ENCODE results near the gene ZC3HAV1L.

ZC3HAV1L gene

DNA sequence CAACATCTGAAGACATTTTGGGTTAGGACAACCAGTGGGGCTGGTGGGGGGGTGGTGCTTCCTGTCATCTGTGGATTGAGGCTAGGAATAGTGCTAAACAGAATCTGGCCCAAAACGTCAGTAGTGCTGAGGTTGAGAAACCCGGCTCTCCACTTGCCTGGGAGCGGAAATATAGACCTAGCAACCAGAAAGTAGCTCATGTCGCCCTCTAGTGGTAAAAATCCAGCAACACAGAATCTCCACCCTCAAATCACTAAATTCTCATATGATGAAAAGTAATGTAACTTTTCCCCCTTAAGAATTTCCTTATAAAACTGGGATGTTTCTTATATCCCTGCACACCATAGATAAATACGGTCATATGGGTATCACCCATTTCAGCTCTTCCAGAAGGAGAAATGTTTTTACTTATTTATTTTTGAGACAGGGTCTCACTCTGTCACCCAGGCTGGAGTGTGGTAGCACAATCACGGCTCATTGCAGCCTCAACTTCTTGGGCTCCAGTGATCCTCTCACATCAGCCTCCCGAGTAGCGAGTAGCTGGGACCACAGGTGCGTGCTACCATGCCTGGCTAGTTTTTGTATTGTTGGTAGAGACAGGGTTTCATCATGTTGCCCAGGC, 39.3 kb upstream of the ZC3HAV1L start:
- Histone ChIP-seq H3K4me3 (ENCODE audit: low read length) (no peak overlapping the region), H3K4me2 (ENCODE audit: low read depth, low read length) (peak overlapping the region; percentile 52), H4K20me1 (ENCODE audit: insufficient read depth, low read length) (0 out of 2 replicates have a peak, but pooled peaks cover 3% of the 10 kb centered on the region), H3K79me2 (ENCODE audit: low read length) (peaks cover 56% of the 10 kb centered on the region), H3K27ac (ENCODE audit: low read length) (peak overlapping the region; percentile 18; the same call in 1 of the 2 replicates), H2AFZ (ENCODE audit: low read length) (no peak overlapping the region), H3K9ac (ENCODE audit: low read length) (no peak overlapping the region), H3K9me3 (replicated peaks; ENCODE audit: insufficient read depth, low read length) (no peaks in the 10 kb centered on the region), H3K27me3 (replicated peaks; ENCODE audit: insufficient read depth, low read length) (no peaks in the 10 kb centered on the region), H3K36me3 (replicated peaks; ENCODE audit: insufficient read depth, low read length) (peaks cover 28% of the 10 kb centered on the region; the same call in 1 of the 2 replicates), H3K4me1 (ENCODE audit: low read length) (peaks cover 10% of the 10 kb centered on the region), H3K9me2 (replicated peaks; ENCODE audit: insufficient read depth, low read length) (no peaks in the 10 kb centered on the region), H3F3A (ENCODE audit: insufficient read depth, low read length) (peaks cover 24% of the 10 kb centered on the region)
- DNase-seq: peak; percentile 90
- no peak for TF ChIP-seq EZH2phosphoT487 (IDR thresholded peaks at IDR 0.05; ENCODE audit: low read length)
- TF ChIP-seq, protein P1, sequence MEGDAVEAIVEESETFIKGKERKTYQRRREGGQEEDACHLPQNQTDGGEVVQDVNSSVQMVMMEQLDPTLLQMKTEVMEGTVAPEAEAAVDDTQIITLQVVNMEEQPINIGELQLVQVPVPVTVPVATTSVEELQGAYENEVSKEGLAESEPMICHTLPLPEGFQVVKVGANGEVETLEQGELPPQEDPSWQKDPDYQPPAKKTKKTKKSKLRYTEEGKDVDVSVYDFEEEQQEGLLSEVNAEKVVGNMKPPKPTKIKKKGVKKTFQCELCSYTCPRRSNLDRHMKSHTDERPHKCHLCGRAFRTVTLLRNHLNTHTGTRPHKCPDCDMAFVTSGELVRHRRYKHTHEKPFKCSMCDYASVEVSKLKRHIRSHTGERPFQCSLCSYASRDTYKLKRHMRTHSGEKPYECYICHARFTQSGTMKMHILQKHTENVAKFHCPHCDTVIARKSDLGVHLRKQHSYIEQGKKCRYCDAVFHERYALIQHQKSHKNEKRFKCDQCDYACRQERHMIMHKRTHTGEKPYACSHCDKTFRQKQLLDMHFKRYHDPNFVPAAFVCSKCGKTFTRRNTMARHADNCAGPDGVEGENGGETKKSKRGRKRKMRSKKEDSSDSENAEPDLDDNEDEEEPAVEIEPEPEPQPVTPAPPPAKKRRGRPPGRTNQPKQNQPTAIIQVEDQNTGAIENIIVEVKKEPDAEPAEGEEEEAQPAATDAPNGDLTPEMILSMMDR (IDR thresholded peaks at IDR 0.05; ENCODE audit: low read length): peak; percentile 92

DNA sequence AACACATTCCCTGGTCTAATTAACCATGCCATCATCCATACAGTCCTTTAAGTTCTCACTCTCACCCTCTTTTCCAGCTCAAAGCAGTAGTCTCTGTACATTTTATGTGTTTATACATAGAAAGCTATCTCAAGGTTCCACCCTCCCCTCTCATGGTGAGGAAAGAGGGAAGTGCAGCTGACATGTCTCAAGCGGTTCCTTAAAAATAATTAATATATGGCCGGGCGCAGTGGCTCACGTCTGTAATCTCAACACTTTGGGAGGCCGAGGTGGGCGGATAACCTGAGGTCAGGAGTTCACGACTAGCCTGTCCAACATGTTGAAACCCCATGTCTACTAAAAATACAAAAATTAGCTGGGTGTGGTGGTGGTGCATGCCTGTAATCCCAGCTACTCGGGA, 37.0 kb upstream of the ZC3HAV1L start:
- peaks cover 56% of the 10 kb centered on the region for H3K79me2 ChIP-seq (ENCODE audit: low read length)
- 0 out of 2 replicates have a peak overlapping the region, but pooled peaks have one; percentile 4 for H3K9ac ChIP-seq (ENCODE audit: low read length)
- no peak overlapping the region for H3K4me3 ChIP-seq (ENCODE audit: low read length)
- H3F3A ChIP-seq (ENCODE audit: insufficient read depth, low read length): peaks cover 24% of the 10 kb centered on the region
- 0 out of 2 replicates have a peak, but pooled peaks cover 3% of the 10 kb centered on the region for H4K20me1 ChIP-seq (ENCODE audit: insufficient read depth, low read length)
- TF ChIP-seq, protein P1 (IDR thresholded peaks at IDR 0.05; ENCODE audit: low read length): no peak
- no peak for TF ChIP-seq EZH2phosphoT487 (IDR thresholded peaks at IDR 0.05; ENCODE audit: low read length)
- no peak for TF ChIP-seq EZH2 (optimal IDR thresholded peaks at IDR 0.05; ENCODE audit: low read depth, low read length)
- peak overlapping the region; percentile 21 for H3K4me2 ChIP-seq (ENCODE audit: low read depth, low read length)
- H3K4me1 ChIP-seq (ENCODE audit: low read length): peaks cover 10% of the 10 kb centered on the region
- H3K36me3 ChIP-seq (replicated peaks; ENCODE audit: insufficient read depth, low read length): peaks cover 19% of the 10 kb centered on the region; the same call in 1 of the 2 replicates
- H3K27ac ChIP-seq (ENCODE audit: low read length): peak overlapping the region; percentile 30; the same call in 1 of the 2 replicates
- H2AFZ ChIP-seq (ENCODE audit: low read length): no peak overlapping the region
- no peaks in the 10 kb centered on the region for H3K9me2 ChIP-seq (replicated peaks; ENCODE audit: insufficient read depth, low read length)
- H3K9me3 ChIP-seq (replicated peaks; ENCODE audit: insufficient read depth, low read length): no peaks in the 10 kb centered on the region
- DNase-seq: no peak
- H3K27me3 ChIP-seq (replicated peaks; ENCODE audit: insufficient read depth, low read length): no peaks in the 10 kb centered on the region

DNA sequence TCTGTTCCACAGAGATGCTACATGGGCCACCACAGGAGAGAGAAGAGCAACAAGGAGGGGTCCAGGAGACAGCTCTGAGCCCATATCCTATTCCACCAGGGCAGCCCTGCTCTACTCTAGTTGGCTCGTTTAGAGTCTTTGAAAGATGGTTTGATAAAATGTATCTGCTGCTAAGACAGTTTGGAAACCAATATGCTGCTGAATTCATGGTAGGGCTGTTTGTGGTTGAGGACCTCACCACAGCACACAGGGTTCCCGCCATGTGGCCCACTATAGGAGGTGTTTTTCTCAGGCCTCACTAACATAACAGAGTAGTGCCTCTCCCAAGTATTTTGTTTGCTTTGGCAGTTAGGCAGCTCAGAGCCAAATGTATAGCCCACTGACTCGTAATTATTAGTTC, 35.8 kb upstream of the ZC3HAV1L start:
- no peak overlapping the region for H3K27ac ChIP-seq (ENCODE audit: low read length)
- no peaks in the 10 kb centered on the region for H3K9me3 ChIP-seq (replicated peaks; ENCODE audit: insufficient read depth, low read length)
- H3F3A ChIP-seq (ENCODE audit: insufficient read depth, low read length): peaks cover 27% of the 10 kb centered on the region
- no peak overlapping the region for H3K9ac ChIP-seq (ENCODE audit: low read length)
- H3K36me3 ChIP-seq (replicated peaks; ENCODE audit: insufficient read depth, low read length): peaks cover 24% of the 10 kb centered on the region; the same call in 1 of the 2 replicates
- DNase-seq: no peak
- H4K20me1 ChIP-seq (ENCODE audit: insufficient read depth, low read length): 0 out of 2 replicates have a peak, but pooled peaks cover 3% of the 10 kb centered on the region
- H3K27me3 ChIP-seq (replicated peaks; ENCODE audit: insufficient read depth, low read length): no peaks in the 10 kb centered on the region
- H3K4me3 ChIP-seq (ENCODE audit: low read length): no peak overlapping the region
- H3K79me2 ChIP-seq (ENCODE audit: low read length): peaks cover 60% of the 10 kb centered on the region
- peaks cover 10% of the 10 kb centered on the region for H3K4me1 ChIP-seq (ENCODE audit: low read length)
- no peak overlapping the region for H3K4me2 ChIP-seq (ENCODE audit: low read depth, low read length)
- TF ChIP-seq EZH2 (optimal IDR thresholded peaks at IDR 0.05; ENCODE audit: low read depth, low read length) (no peak), EZH2phosphoT487 (IDR thresholded peaks at IDR 0.05; ENCODE audit: low read length) (no peak)
- TF ChIP-seq, protein P1 (IDR thresholded peaks at IDR 0.05; ENCODE audit: low read length): no peak
- no peaks in the 10 kb centered on the region for H3K9me2 ChIP-seq (replicated peaks; ENCODE audit: insufficient read depth, low read length)
- H2AFZ ChIP-seq (ENCODE audit: low read length): no peak overlapping the region

Measured in MM.1S (cell line).